Measurements from ENCODE around the gene ABHD12.
A peak's percentile ranks its signal among the peaks of the same experiment; 100 is the strongest.
"Not testable (repeated sequence)": the region's sequence is repeated elsewhere in the genome, so short reads cannot be mapped to it uniquely, and the experiment has no call there.

The ABHD12 gene

DNA sequence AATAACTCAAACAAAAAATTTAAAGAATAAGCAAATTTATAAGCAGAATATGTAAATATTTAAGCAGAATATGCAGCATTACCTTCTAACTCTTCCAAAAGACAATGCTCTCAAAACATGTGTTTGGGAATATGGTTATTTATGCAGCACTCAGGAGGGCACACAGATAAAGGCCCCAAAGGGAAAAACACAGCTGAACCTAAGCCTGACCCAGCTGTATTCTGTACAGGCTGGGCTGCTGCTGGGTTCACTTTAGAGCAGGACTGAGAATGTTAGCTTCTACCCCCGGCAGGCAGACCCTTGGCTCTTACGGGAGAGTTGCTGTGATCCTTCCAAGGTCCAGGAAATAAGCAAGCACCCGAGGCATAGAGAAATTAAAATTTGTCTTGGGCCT, 37.3 kb downstream of the ABHD12 start:
- DNase-seq = no peak

DNA sequence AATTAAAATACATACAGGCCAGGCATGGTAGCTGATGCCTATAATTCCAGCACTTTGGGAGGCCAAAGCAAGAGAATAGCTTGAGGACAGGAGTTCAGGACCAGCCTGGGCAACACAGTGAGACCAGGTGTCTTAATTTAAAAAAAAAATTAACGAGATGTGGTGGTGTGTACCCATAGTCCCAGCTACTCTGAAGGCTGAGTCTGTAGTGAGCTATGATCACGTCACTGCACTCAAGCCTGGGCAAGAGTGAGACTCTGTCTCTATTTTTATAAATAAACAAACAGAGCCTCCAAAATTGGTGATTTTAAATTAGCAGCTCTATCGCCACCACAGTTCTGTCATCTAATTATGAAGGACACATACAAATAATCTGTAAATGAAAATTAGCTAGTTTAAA, 37.9 kb downstream of the ABHD12 start:
- DNase-seq = no peak

DNA sequence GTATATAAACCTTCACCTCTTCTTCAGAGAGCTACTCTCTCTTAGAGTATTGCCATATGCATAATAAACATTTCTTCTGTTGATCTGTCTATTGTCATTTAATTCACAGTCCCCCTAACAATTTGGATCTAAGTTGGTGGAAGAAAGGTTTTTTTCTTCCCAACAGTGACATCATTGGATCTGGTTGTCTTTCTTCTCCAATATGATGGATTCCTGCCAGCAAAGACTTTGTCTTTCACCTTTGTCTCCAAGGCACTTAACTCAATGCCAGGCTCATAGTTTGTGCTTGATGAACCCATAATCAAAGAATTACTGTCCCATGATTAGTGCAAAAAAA, 39.6 kb downstream of the ABHD12 start:
- DNase-seq = no peak

DNA sequence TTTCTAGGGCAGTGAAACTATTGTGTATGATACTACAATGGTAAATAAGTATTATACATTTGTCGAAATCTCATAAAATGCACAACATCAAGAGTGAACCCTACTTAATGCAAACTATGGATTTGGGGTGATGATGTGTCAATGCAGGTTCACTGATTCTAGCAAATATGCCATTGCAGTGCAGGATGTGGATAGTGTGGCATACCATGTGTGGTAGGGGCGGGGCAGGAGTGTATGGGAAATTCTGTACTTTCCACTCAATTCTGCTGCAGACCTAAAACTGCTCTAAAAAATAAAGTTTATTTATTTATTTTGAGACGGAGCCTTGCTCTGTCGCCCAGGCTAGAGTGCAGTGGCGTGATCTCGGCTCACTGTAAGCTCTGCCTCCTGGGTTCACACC, 44.3 kb downstream of the ABHD12 start:
- DNase-seq = no peak

DNA sequence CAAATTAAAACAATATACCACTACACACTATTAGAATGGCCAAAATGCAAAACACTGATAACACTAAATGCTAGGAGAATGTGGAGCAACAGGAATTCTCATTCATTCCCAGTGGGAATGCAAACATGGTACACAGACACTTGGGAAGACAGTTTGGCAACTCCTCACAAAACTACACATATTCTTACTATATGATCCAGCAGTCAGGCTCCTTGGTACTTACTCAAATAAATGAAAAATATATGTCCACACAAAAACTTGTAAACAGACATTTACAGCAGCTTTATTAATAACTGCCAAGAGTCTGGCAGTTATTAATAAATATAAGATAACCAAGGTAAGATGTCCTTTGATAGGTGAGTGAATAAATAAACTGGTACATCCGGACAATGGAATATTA, 44.9 kb downstream of the ABHD12 start:
- no peak for DNase-seq

DNA sequence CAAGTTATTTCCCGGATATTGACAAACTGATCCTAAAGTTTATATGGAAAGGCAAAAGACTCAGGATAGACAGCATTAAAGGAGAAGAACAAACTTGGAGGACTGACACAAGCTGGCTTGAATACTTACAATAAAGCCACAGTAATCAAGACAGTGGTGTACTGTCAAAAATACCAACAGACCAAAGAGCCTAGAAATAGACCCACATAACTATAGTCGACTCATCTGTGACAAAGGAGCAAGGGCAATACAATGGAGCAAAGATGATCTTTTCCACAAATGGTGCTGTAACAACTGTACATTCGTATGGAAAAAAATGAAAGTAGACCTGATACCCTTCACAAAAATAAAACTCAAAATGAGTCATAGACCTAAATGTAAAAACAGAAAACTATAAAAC, 46.0 kb downstream of the ABHD12 start:
- no peak for DNase-seq

DNA sequence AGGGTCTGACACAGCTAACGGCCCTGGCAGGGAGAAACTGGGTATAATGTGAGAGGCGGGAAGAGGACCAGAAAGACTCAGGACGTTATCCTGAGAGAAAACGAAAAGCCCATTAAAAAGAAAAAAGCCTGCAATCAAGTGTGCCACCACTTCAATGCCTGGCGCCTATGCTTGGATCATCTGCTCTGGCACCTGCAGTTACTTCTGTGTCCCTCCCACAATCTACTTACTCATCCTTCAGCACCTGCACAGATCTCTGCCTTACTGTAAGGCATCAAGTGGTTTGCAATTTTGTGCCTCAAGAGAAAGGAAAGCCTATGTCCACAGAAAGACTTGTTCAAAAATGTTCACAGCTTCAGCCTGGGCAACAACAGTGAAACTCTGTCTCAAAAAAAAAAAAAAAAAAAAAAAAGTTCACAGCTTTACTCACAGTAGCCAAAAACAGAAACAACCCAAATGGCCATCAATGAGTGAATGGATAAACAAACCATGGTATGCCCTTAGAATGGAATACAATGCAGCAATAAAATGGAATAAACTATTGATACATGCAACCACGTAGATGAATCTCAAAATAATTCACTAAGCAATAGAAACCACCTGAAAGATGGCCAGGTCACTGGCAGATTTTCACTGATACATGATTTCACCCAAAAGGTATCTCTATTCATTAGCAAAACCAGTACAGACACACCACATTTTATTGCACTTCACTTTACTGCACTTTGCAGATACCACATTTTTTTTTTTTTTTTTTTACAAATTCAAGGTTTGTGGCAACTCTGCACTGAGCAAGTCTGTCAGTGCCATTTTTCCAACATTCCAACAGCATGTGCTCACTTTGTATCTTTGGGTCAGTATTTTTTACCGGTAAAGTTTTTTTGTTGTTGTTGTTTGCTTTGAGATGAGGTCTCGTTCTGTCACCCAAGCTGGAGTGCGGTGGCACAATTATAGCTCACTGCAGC, 48.6 kb downstream of the ABHD12 start:
- peak; percentile 41 for DNase-seq

DNA sequence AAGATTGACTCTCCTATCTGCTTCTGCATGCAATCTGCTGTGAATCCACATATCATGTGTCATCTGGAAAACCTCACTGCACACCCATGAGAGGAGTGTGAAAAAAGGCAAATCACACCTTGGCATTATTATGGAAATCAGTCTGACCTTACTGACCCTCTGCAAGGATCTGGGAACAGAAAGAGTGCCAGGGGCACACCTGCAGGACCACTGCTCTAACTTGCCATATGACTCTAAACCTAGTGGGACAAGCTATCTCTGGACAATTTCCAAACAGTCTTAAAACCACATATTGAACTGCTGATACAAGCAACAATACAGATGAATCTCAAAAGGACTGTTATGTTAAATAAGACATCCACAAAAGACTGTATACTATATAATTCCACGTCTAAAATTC, 50.3 kb downstream of the ABHD12 start:
- DNase-seq = peak; percentile 31

DNA sequence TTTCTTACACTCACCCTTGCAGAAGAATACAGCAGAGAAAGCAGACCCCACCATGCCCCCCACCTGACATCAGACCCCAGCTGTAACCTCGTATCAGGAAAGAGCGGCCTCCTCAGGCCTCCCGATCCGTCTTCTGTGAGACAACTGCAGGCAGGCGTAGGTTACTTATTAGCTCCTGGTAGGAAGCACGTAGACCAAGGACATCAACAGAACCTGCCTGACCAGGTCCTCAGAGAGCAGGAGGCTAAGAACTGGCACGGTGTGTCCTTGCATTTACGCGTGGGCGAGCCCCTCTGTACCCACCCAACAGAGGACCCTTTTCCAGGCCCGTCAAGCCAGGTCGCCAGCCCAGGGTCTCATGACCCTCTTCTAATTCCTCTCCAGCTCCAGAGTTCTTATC, 51.0 kb downstream of the ABHD12 start:
- no peak for DNase-seq

DNA sequence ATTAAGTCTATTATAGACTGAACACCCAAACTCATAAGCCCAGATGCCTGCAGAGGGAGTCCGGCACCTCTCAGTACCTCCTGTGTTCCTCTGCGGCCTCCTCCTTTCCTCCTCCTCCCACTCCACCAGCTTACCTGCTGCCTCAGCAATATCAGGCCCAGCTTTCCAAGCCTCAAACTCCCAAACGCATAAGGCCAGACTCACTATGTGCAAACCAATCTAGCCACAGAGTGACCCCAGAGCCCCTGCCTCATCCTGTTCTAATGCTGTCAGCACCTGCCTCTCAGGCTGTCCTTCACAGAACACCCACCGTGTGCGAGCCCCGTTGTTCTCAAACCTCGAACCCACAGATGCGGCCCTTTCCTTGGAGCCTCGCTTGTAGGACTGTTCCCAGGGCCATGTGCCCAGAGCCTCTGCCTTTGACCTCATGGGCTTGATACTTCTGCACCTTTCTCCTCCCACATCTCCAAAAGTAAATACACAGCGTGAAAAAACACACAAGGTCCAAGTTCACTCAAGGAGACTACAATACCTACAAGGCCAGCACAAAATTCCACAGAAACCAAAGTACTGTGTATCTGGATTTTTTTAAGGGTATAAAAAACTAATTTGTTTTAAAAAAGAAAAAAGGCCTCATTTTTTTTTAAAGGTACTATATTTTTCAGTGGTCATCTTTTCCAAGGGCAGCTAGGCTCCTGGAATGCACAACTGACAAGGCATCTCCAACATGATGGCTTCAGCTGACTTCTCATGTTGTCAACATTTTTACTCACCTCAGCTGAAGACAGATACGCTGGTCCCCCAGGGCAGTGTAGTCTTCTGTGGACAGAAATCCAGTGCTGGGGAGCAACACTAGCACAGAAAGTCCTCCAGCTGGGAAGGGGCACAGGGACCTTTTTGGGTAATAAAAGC, 52.3 kb downstream of the ABHD12 start:
- DNase-seq = no peak

DNA sequence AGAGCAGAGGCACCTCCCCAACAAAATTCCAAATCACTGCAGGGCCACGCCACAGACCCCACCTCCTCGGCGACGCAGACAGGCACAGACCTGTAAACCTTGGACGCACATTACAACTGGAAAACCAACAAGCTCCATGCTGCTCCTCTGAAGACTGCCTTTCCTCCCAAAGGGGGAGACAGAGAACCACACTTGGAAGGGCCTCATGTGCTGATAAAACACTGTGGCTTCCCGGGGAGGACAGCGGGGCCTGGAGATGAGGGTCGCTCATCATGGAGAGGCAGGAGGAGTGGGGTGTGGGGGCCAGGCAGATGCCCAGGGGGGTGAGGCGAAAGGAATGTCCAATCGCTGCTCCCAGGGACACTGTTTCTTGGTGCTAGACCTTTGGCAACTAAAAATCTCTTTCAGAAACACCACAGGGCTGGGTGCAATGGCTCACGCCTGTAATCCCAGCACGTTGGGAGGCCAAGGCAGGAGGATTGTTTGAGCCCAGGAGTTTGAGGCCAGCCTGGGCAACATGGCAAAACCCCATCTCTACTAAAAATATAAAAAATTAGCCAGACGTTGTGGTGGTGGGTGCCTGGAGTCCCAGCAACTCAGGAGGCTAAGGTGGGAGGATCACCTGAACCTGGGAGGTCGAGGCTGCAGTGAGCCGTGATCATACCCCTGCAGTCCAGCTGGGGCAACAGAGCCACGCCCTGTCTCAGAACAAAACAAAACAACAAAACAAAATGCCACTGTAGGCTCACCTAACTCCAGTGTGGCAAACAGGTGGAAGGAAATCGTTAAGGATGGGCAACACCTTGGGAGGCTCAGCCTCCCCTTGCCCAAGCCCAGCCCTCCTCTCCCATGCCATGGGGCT, 53.8 kb downstream of the ABHD12 start:
- DNase-seq = peak; percentile 20

DNA sequence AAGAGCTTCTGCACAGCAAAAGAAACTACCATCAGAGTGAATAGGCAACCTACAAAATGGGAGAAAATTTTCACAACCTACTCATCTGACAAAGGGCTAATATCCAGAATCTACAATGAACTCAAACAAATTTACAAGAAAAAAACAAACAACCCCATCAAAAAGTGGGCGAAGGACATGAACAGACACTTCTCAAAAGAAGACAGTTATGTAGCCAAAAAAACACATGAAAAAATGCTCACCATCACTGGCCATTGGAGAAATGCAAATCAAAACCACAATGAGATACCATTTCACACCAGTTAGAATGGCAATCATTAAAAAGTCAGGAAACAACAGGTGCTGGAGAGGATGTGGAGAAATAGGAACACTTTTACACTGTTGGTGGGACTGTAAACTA, 55.7 kb downstream of the ABHD12 start:
- DNase-seq = not testable (repeated sequence)

DNA sequence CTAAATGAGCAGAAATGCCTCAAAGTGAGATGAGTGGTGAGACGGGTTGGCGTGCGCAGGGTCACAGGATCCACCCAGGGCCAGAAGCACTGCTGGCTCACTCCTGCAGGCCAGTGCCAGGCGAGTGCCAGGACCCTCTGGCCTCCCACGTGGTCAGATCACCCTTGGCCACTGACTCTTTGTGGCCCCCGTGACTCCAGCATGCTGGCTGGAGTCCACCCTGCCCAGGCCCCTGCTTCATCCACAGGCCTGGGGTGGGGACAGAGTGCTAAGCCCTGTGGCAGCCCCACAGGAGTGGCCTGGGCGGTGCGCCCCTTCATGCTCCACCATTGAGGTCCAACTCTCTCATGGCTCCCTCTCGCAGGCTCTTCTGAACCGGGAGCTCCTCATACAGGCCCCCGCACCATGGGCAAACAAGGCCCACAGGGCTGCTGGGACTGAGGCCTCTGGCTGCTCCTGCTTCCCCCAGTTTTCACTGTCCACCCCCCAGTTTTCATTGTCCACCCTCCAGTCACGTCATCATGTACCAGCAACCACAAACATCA, 61.6 kb downstream of the ABHD12 start:
- no peak for DNase-seq

DNA sequence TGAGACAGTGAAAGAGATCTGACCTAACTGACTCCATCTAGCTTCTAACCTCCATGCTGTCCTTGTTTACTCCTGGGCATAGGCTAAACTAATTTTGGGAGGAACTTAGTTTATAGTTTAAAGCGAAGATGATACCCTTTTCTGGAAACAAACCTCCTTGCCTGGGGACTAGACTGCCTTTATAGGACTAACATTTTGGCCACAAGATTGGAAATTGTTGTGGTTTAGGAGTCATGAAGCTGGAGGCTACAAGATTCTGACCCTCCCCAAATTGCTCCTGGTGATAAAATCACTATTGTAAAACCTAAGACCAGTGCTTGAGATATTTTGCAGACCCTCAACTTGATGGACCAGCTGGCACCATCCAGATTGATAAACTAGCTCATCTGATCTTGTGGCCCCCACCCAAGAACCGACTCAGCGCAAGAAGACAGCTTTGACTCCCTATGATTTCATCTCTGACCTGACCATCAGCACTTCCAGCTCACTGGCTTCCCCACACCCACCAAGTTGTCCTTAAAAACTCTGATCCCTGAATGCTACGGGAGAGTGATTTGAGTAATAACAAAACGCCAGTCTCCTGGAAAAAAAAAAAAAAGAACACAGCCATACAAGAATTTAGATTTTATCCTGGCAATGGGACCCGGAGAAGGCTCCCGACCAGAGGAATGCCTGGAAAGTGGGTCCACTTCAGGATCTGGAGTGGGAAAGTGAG, 63.0 kb downstream of the ABHD12 start:
- no peak for DNase-seq

DNA sequence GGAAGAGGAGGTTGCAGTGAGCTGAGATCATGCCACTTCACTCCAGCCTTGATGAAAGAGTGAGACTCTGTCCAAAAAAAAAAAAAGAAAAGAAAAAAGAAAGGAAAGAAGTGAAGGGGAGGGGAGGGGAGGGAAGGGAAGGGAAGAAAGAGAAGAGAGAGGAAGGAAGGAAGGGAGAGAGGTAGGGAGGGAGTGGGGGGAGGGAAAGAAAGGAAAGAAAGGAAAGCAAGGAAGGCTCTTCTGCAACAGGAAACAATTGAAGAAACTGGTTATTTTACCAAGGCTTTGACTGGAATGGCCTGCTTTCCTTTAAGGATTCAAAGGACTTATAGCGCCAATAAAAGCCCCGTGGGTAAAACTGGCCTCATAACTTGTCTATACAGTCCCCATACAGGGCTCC, 64.6 kb downstream of the ABHD12 start:
- no peak for DNase-seq

DNA sequence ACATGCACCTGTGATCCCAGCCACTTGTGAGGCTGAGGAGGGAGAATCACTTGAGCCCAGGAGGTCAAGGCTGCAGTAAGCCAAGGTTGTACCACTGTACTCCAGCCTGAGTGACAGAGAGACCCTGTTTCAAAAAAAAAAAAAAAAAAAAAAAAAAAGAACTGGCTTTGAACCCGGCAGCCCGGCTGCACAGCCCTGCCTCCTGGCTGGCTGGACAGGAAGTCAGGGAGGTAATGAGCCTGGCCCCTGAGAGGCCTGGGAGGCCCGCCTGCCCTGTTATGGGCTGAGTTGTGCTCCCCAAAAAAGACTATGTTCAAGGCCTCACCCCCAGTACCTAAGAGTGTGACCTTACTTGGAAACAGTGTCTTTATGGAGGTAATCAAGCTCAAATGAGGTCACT, 65.6 kb downstream of the ABHD12 start:
- no peak for DNase-seq

DNA sequence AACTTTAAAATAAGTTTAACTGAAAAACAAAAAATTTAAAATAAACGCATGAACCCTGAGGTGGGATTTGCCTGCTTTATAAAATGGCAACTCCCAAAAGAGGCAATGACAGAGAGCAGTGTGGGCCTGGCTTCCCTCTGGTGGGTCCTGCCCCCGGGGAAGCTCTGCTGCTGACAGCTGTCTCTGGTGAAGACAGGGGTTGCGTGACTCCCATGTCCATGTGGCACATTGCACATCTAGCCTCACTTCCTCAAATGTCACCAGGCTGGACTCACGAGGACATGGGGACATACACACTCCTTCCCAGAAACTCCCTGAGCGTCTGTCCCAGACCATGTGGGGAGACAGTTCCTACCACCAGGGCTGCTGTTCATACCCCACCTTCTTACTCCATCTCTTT, 66.2 kb downstream of the ABHD12 start:
- no peak for DNase-seq

DNA sequence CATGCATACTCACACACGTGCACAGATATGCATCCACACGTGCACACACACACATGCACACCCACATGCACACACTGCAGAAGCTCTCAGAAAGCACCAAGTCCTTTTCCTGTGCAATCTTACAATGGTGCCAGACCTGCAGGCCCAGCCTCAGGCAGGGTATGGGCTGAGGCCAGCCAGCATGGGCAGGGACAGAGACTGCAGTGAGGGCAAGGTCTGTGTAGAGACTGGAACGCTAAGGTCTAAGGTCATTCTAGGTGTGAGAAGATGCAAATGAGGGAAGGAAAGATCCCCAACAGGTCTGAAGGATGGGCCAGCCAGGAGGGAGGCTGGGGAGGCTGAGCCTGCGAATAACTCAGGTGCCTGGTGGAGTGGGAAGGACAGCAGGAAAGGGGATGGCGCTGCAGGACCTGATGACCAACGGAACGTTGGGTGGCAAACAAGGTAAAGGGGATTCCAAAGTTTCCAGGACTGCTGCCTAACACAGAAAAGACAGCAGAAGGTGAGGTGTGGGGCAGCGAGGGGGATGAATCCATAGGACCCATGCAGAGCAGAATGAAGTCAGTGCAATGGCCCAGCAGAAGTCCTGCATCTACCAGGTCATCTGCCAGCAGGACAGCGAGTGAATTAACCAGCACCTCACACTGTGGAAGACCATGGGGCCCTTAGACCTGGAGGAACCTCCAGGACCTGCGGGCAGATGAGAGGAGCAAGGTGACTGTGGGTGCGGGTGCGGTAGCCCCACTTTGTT, 67.0 kb downstream of the ABHD12 start:
- no peak for DNase-seq

DNA sequence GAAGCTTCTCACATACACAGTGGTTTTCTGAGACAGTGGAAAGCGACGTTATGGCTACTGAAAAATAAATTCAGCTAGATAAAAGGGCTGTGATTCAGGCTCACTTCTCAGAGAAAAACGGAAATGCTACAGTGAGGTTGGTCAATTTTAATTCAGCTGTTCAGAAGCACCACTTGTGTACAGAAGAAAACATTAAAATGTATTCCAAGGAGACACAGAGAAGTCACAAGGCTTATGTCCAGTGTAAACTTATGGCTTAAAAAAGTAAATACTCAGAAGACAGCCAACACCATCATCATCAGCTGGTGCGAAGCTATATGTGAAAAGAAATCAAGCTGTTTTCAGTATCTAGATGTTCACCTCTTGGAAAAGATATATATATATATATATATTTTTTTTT, 68.6 kb downstream of the ABHD12 start:
- DNase-seq = no peak

DNA sequence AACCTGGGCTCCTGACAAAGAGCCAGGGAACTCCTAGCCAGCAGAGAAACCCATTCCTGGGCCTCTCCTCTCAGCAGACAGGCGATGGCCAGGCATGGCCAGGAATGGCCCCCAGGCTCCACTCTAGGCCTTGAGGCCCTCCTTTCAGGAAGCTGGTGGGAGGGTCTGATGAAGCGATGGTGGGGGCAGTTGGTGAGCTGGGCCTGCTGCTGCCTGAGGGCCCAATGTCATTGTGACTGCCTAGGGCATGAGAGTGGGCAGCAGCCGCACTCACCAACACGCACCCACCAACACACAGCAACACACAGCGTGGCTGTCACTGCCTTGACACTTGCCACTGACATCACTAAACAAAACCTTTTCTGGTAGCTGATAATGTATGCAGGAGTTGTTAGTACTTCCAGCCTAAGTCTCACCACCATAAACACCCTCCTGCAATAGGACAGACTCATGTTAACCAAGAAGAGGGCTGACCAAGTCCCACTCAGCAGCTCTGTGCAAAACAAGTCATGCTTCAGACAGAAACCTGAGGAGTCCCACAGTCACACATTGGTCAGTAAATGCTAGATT, 69.3 kb downstream of the ABHD12 start:
- no peak for DNase-seq

All from NCI-H69 (cell line).